GM04504 (cell line): Measurements from ENCODE around the gene CASP3.
"Not testable (repeated sequence)": the region's sequence is repeated elsewhere in the genome, so short reads cannot be mapped to it uniquely, and the experiment has no call there.

Source experiments
- DNase-seq: peaks from one replicate; pipeline ENCODE4 v3.0.0-alpha.2; 2012; ENCODE audit warnings: low read depth

Gene CASP3

GRCh38 chr4:184664445-184665210 is 15.4 kb upstream of the CASP3 start:
- DNase-seq = no peak

- DNase-seq = no peak
These were observed 13.0 kb upstream of the CASP3 start for GRCh38 chr4:184662236-184662635.

DNA sequence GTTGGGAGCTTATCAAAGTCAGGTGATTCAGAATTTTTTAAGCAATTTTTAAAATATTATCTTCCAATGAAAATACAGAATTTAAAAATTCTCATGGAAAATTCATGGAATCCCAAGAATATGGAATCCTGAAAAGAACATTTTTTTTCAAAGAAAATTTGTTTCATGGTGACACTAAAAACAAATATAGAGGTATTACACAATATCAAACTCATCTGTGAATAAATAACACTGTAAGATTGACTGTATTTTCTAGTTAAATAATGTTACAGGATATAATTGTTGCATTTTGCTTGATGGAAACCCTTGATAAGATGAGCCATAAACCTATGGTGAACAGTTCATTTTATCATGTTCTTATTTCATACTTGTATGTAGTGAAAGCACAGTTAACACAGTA is 11.7 kb upstream of the CASP3 start:
- DNase-seq = no peak

DNA sequence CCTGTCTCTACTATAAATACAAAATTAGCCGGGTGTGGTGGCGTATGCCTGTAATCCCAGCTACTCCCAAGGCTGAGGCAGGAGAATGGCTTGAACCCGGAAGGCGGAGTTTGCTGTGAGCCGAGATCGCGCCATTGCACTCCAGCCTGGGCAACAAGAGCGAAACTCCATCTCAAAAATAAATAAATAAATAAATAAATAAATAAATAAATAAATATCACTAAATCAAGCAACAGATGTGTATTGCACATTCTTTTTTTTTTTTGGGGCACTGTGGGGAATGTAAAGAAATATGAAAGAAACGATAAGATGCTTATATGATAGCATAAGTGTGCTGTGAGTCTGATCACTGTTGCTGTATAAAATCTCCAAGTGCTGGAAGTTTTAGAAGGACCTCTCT is 8.6 kb upstream of the CASP3 start:
- not testable (repeated sequence) for DNase-seq

- no peak for DNase-seq
These were observed 7.9 kb upstream of the CASP3 start for GRCh38 chr4:184657144-184657543.

GRCh38 chr4:184655889-184656869 is 6.9 kb upstream of the CASP3 start:
- no peak for DNase-seq

GRCh38 chr4:184653650-184654049 is 4.4 kb upstream of the CASP3 start:
- DNase-seq = peak; percentile 12

DNA sequence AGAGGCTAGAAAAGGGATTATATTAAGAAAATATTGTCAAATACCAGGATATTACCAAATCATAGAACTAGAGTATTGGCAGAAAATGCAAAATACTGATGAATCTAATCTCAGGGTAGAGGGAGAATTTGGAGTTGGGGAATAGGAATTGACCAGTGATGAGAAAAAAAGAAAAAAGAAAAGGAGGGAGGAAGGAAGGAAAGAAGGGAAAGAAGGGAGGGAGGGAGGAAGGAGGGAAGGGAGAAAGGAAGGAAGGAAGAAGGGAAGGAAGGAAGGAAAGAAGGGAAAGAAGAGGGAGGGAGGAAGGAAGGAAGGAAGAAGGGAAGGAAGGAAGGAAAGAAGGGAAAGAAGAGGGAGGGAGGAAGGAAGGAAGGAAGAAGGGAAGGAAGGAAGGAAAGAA is 3.4 kb upstream of the CASP3 start:
- not testable (repeated sequence) for DNase-seq

DNA sequence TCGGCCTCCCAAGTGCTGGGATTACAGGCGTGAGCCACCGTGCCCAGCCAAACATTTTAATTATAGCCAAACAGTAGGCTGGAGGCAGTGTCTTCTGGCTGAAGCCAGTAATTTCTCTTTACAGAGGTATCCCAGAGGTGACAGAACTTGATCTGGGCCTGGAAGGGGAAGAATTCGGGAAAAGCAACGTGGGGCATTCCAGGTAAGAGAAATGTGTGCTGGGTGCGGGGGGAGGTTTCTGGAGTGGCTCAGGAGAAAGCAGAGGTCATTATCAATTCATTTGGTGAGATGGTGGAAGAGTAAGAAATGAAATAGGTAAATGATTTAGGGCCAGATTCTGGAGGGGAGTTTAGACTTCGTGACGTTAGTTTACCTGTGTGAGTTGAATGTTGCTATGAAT is 2.7 kb upstream of the CASP3 start:
- DNase-seq = no peak

DNA sequence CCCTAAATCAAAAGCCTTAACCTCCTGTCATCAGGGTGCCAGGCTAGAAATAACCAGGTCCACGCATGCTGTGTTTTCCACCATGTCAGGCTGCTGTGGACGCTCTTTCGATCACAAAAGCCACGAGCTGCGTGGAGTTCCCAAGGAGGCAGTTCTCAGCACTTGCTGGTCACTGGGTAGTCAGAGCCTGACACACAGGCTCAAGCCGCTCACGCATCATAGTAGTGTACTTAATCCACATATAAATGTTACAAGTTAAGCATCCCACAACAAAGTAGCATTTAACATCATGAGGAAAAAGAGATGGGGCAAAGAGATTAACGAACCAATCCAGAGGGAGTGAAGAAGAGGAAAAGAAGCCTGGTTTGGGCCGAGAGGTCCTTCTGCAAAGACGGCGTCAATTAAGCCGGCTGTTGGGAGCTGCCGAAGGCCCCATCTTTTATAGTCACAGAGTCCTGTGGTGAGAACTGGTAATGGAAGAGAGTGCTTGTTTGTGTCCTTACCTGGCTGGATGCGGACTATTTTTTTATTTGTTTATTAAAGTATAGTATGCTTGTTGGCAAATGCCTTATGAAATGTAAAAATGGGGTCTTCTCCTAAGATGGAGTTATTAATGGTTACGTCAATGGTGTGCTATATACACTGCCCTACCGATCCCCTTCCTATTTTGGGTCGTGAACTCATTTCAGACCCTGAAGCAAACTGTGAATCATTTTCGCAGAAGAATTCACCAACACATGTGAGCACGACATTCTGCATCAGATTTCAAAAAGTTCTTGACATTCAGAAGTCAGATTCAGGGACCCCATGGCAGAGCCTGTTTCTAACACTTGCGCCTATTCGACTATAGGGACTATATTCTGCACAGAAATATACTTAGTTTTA is 966 bp upstream of the CASP3 start:
- DNase-seq = peak; percentile 26

DNA sequence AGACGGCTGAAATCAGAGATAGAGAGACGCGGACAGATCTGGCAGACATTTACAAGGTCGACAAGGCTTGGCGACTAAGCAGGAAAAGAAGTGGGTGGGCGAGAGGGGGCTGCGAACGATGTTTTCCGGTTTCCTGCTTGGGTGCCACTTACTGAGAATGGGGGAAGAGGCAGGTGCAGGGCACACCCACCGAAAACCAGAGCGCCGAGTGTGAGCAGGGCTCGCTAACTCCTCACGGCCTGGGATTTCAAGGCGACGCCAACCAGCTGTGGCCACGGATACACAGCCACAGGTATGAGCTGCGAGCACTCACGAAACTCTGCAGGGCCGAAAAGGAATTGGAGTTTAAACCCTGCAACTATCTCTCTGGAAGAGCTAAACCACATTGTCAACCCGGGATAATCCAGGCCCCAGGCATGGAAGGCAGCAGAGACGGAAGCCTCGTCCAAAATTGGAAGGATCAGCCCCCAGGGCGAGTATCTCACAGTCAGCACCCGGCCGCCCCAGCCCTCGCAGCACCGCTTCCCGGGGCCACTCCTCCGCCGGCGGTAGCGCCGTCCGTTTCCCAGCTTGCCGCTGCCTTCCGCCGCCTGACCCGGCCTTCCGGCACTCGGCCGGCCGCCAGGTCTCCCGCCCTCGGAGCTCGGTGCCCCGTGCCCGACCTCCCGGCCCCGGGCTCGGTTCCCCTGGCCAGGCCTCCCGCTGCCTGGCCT is 778 bp downstream of the CASP3 start:
- DNase-seq = peak; percentile 28

- DNase-seq = no peak
These were observed 1.3 kb downstream of the CASP3 start for GRCh38 chr4:184648054-184648312.

DNA sequence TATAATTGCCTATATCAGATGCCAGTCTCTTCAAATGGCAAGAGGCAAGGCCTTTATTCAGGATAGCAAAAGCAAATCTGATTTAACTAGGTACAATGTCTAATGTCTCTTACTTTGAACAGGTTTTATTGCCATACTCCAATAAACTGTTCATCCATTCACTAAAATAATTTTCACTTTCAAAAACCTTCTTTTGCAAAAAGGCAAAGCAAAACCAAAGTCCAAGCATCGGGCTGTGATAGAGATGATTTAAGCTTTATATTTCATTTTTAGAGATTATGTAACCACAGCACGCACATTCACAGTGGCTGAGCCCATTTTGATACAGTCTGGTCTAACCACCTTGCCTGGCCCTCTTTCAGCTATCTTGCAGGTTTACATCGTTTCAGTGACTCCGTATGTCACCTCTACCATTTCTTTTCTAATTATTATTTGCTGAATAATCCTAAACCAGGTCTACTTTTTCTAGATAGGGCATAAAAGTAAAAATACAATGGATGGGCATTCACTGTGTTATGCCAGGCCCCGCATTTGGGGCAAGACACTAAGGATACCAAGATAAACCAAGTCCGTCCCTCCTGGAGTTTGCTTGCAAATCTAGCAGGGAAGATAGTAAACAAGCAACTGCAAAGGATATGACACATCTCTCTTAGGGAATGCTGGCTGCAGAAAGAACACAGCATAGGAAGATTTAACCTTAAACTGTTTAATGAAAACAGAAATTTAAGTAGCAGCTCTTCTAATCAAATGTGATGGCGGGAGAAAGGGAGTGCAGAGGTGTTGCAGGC is 1.8 kb downstream of the CASP3 start:
- no peak for DNase-seq

DNA sequence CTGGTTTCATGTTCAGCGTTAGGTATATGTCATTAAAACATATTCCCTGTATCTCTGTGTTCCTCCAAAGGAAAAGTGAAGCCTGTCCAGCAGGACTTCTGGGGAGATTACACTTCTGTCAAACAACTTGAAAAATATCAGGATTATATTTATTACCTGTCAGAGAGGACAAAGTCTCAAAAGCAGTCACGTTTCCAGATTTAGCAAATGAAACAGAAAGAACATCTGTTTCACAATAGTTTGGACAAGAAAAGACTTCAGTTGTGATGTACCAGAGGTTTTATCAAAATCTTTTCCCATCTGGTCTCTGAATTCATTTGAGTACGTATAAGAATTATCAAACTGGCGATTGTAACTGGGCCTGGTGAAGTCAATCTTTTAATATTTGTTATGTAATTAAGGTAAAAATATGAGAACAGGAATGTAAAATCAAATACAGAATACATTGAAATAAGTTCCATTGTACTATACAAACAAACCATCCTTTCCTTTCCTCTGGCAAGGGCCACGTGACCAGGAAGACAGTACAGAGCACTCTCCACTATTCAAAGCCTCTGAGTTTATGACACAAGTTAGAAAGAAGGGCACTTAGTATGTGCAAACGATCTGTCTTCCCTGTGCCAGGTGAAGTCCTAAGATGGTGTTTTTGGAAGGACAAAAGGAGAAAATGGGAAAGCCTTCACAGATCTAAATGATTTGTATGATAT is 3.2 kb downstream of the CASP3 start:
- DNase-seq = no peak

- DNase-seq = no peak
These were observed 4.5 kb downstream of the CASP3 start for GRCh38 chr4:184644553-184645307.

- DNase-seq = no peak
These were observed 5.5 kb downstream of the CASP3 start for GRCh38 chr4:184643731-184644130.

GRCh38 chr4:184641451-184641850 is 7.8 kb downstream of the CASP3 start:
- no peak for DNase-seq

GRCh38 chr4:184641022-184641421 is 8.2 kb downstream of the CASP3 start:
- no peak for DNase-seq

DNA sequence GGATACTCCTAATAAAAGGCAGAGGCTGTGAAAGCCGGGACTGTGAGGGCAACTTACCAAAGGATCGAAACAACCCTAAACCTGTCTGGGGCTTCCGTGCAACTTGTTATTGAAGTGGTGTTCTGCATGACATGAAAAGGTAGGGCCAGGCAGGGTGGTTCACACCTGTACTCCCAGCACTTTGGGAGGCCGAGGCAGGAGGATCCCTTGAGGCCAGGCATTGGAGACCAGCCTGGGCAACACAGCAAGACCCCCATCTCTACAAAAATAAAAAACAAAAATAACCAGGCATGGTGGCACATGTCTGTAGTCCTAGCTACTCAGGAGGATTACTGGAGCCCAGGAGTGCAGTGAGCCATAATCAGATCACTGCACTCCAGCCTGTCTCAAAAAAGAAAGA is 12.3 kb downstream of the CASP3 start:
- no peak for DNase-seq

DNA sequence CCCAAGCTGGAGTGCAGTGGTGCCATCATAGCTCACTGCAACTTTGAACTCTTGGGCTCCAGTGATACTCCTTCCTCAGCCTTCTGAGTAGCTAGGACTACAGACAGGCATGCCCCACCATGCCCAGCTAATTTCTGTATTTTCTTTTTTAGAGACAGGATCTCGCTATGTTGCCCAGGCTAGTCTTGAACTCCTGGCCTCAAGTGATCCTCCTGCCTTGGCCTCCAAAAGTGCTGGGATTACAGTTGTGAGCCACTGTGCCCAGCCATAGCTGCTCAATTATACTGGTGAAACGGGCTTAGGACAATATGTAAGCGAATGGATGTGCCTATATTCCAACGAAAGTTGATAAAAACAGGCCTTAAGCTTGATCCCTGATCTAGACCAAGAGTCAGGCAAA is 13.1 kb downstream of the CASP3 start:
- no peak for DNase-seq
